A549 (cell line): ENCODE results near the gene PRKD1.

Source experiments
- POLR2A ChIP-seq: IDR thresholded peaks from 2 replicates; pipeline ENCODE4 v1.6.1; 2012; ENCODE audit warnings: mild to moderate bottlenecking, low read length
- SMC3 ChIP-seq: fragments of >200 bp; sonication (Bioruptor Twin); formaldehyde crosslinking; IDR thresholded peaks from 3 replicates; pipeline ENCODE4 v1.6.1; 2018; ENCODE audit warnings: inconsistent platforms
- TF ChIP-seq, protein P1 (sequence below): fragments of >200 bp; sonication (Bioruptor Twin); formaldehyde crosslinking; IDR thresholded peaks from 3 replicates; pipeline ENCODE4 v1.5.1; 2016
- TF ChIP-seq, protein P2 (sequence below): fragments of >200 bp; sonication (Bioruptor Twin); formaldehyde crosslinking; IDR thresholded peaks from 3 replicates; pipeline ENCODE4 v1.6.1; 2016

DNA sequence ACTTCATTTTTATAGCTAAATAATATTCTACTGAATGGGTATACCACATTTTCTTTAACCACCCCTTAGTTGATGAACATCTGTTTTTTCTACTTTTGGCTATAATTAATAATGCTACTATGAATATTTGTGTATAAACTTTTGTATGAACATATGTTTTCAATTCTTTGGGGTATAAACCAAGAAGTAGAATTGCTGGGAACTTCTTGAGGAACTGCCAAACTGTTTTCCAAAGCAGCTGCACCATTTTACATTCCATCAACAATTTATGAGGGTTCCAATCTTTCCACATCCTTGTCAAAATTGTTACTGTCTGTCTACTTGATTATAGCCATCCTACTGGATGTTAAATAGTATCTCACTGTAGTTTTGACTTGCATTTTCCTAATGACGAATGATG lies 221.8 kb downstream of the PRKD1 start:
- TF ChIP-seq POLR2A = no peak
- no peak for TF ChIP-seq SMC3
- TF ChIP-seq, protein P1, sequence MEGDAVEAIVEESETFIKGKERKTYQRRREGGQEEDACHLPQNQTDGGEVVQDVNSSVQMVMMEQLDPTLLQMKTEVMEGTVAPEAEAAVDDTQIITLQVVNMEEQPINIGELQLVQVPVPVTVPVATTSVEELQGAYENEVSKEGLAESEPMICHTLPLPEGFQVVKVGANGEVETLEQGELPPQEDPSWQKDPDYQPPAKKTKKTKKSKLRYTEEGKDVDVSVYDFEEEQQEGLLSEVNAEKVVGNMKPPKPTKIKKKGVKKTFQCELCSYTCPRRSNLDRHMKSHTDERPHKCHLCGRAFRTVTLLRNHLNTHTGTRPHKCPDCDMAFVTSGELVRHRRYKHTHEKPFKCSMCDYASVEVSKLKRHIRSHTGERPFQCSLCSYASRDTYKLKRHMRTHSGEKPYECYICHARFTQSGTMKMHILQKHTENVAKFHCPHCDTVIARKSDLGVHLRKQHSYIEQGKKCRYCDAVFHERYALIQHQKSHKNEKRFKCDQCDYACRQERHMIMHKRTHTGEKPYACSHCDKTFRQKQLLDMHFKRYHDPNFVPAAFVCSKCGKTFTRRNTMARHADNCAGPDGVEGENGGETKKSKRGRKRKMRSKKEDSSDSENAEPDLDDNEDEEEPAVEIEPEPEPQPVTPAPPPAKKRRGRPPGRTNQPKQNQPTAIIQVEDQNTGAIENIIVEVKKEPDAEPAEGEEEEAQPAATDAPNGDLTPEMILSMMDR = no peak
- TF ChIP-seq, protein P2, sequence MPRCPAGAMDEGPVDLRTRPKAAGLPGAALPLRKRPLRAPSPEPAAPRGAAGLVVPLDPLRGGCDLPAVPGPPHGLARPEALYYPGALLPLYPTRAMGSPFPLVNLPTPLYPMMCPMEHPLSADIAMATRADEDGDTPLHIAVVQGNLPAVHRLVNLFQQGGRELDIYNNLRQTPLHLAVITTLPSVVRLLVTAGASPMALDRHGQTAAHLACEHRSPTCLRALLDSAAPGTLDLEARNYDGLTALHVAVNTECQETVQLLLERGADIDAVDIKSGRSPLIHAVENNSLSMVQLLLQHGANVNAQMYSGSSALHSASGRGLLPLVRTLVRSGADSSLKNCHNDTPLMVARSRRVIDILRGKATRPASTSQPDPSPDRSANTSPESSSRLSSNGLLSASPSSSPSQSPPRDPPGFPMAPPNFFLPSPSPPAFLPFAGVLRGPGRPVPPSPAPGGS = no peak
